Uterus (tissue), 4 donors: Measurements from ENCODE around the gene P4HA2. TPM values are rescaled to one million over a fixed set of nuclear protein-coding genes. Genes with fewer than 3 reads are reported as not detected.

ENCODE experiments used
- DNase-seq, 2 donors: peaks; one replicate each; pipeline ENCODE4 v3.0.0-alpha.2; 2019 to 2020
- H3K27ac ChIP-seq, 2 donors: fragments of 200-600 bp; sonication (generic); 1 replicate in 1 of 2; 2 replicates in 1 of 2; pipeline ENCODE4 v1.5.1; 2016 to 2018
- H3K27me3 ChIP-seq, 2 donors: fragments of 200-600 bp; sonication (generic); one replicate each; pipeline ENCODE4 v1.5.1; 2018 to 2019; ENCODE audit warnings: control low read depth in 1 of 2
- H3K36me3 ChIP-seq, 2 donors: fragments of 200-600 bp; sonication (generic); one replicate each; pipeline ENCODE4 v1.5.1; 2019; ENCODE audit warnings: control low read depth in 1 of 2
- H3K4me1 ChIP-seq, 2 donors: fragments of 200-600 bp; sonication (generic); one replicate each; pipeline ENCODE4 v1.5.1; 2018 to 2019; ENCODE audit warnings: control low read depth in 1 of 2
- H3K4me3 ChIP-seq, 2 donors: fragments of 200-600 bp; sonication (generic); 1 replicate in 1 of 2; 2 replicates in 1 of 2; pipeline ENCODE4 v1.5.1; 2018 to 2019; ENCODE audit warnings: mild to moderate bottlenecking in 1 of 2
- H3K9me3 ChIP-seq, 2 donors: fragments of 200-600 bp; sonication (generic); one replicate each; pipeline ENCODE4 v1.5.1; 2019; ENCODE audit warnings: control low read depth in 1 of 2
- CTCF ChIP-seq, 4 experiments: fragments of 200-600 bp in 2 of 4; fragments of 450-650 bp in 2 of 4; sonication (generic) in 2 of 4; IDR thresholded peaks; one replicate each; pipeline ENCODE4 v1.5.1; 2016 to 2019; ENCODE audit warnings: antibody characterized with exemption in 4 of 4, mild to moderate bottlenecking in 2 of 4, moderate library complexity in 1 of 4
- POLR2A ChIP-seq, 2 donors: fragments of 450-650 bp; IDR thresholded peaks; one replicate each; pipeline ENCODE4 v1.6.1; 2016; ENCODE audit warnings: antibody characterized with exemption in 2 of 2, mild to moderate bottlenecking in 1 of 2, moderate library complexity in 1 of 2
- intact Hi-C: fragments of 100-400 bp; cut with DNase I; formaldehyde crosslinking; loops from one replicate; pipeline ENCODE4 v1.15.1; 2023; ENCODE audit warnings: low total_unique reads
- total RNA-seq, 4 donors: library from RNA; depleted of rRNA in 3 of 4; stranded (reverse); fragments of >200 nt in 3 of 4; gene quantifications; one replicate each; pipeline versions ENCODE4 v1.1.0 to v1.2.4, GENCODE V29; 2014 to 2023
- donor health status: DM: yes; HTN: yes; CAD: no.

P4HA2 gene
- total RNA-seq, 4 donors from 2014 or later = 19.4 to 112 (median 85.2) TPM

- intact Hi-C loops = no loop called here
- Histone ChIP-seq H3K4me1 (peaks cover 17 to 23% of the 10 kb centered on the region in 2 donors), H3K4me3 (no peak overlapping the region), H3K27me3 (no peaks in the 10 kb centered on the region), H3K9me3 (no peaks in the 10 kb centered on the region), H3K27ac (peak overlapping the region in 1 of 2 donors; percentile 92), H3K36me3 (no peaks in the 10 kb centered on the region)
- DNase-seq = no peak
- TF ChIP-seq POLR2A (IDR thresholded peaks at IDR 0.05) (no peak), CTCF (IDR thresholded peaks at IDR 0.05) (no peak)
These were observed 8.2 kb downstream of the P4HA2 start for GRCh38 chr5:132219289-132219970.

GRCh38 chr5:132218321-132218720 lies 9.3 kb downstream of the P4HA2 start:
- Histone ChIP-seq H3K9me3 (no peaks in the 10 kb centered on the region), H3K36me3 (no peaks in the 10 kb centered on the region), H3K4me1 (peaks cover 8 to 12% of the 10 kb centered on the region in 2 donors), H3K4me3 (no peak overlapping the region), H3K27ac (no peak overlapping the region), H3K27me3 (no peaks in the 10 kb centered on the region)
- TF ChIP-seq CTCF (IDR thresholded peaks at IDR 0.05) (no peak), POLR2A (IDR thresholded peaks at IDR 0.05) (no peak)
- intact Hi-C loops = no loop called here
- no peak for DNase-seq

GRCh38 chr5:132215329-132215728 lies 12.3 kb downstream of the P4HA2 start:
- Histone ChIP-seq H3K9me3 (no peaks in the 10 kb centered on the region), H3K27ac (peak overlapping the region; percentile 86 to 97), H3K4me1 (no peaks in the 10 kb centered on the region), H3K4me3 (no peak overlapping the region), H3K27me3 (no peaks in the 10 kb centered on the region), H3K36me3 (no peaks in the 10 kb centered on the region)
- peak; percentile 94 to 96 for DNase-seq
- intact Hi-C loops = no loop called here
- TF ChIP-seq POLR2A (IDR thresholded peaks at IDR 0.05) (peak; percentile 8 to 46), CTCF (IDR thresholded peaks at IDR 0.05) (no peak)

- H3K4me1 ChIP-seq = no peaks in the 10 kb centered on the region
These were observed 13.2 kb downstream of the P4HA2 start for GRCh38 chr5:132214491-132214890.

More at GRCh38 chr5:132214491-132214890, 13.2 kb downstream of the P4HA2 start:
- Histone ChIP-seq H3K27me3 (no peaks in the 10 kb centered on the region), H3K27ac (peak overlapping the region; percentile 86 to 97), H3K4me3 (no peak overlapping the region), H3K36me3 (no peaks in the 10 kb centered on the region), H3K9me3 (no peaks in the 10 kb centered on the region)
- no peak for TF ChIP-seq POLR2A (IDR thresholded peaks at IDR 0.05)
- no peak for TF ChIP-seq CTCF (IDR thresholded peaks at IDR 0.05)
- no peak for DNase-seq
- intact Hi-C loops = no loop called here
